Hematopoietic multipotent progenitor cell treated with erythropoietin and hydrocortisone succinate and interleukin-3 and kit ligand, for 17 days (in vitro differentiated cells): ENCODE data around the gene LRRC71.
A peak's percentile ranks its signal among the peaks of the same experiment; 100 is the strongest.

Source experiments
- DNase-seq: peaks from one replicate; pipeline ENCODE4 v3.0.0-alpha.2; 2015; ENCODE audit warnings: low spot score

Gene LRRC71

GRCh38 chr1:156892190-156893047, 28.0 kb upstream of the LRRC71 start:
- peak; percentile 94 for DNase-seq

GRCh38 chr1:156893048-156893953, 27.1 kb upstream of the LRRC71 start, which contains the start of gene PEAR1:
Gene PEAR1, plus strand, starts transcription at chr1:156893718. Its CDS starts 10,209 bp downstream, at chr1:156903927.
- peak; percentile 45 for DNase-seq

GRCh38 chr1:156894001-156894400, 26.4 kb upstream of the LRRC71 start:
- peak; percentile 49 for DNase-seq

GRCh38 chr1:156894711-156895454, 25.5 kb upstream of the LRRC71 start:
- DNase-seq = peak; percentile 88

GRCh38 chr1:156895455-156895812, 25.0 kb upstream of the LRRC71 start:
- DNase-seq = no peak

GRCh38 chr1:156895927-156896326, 24.5 kb upstream of the LRRC71 start:
- peak; percentile 10 for DNase-seq

GRCh38 chr1:156896490-156897033, 23.9 kb upstream of the LRRC71 start:
- DNase-seq = no peak

- DNase-seq = peak; percentile 9
Measured at GRCh38 chr1:156897078-156897825, 23.2 kb upstream of the LRRC71 start.

GRCh38 chr1:156898161-156898566, 22.3 kb upstream of the LRRC71 start:
- peak; percentile 44 for DNase-seq

- DNase-seq = no peak
Measured at GRCh38 chr1:156898971-156899664, 21.3 kb upstream of the LRRC71 start.

GRCh38 chr1:156899956-156900718, 20.3 kb upstream of the LRRC71 start:
- peak; percentile 44 for DNase-seq

GRCh38 chr1:156900896-156901589, 19.4 kb upstream of the LRRC71 start:
- DNase-seq = no peak

GRCh38 chr1:156901590-156901900, 18.9 kb upstream of the LRRC71 start:
- no peak for DNase-seq

GRCh38 chr1:156901966-156902915, 18.2 kb upstream of the LRRC71 start:
- DNase-seq = no peak

- no peak for DNase-seq
Measured at GRCh38 chr1:156903328-156904091, 16.9 kb upstream of the LRRC71 start.

- DNase-seq = no peak
Measured at GRCh38 chr1:156904187-156904959, 16.1 kb upstream of the LRRC71 start.
